Calu3 (cell line): ENCODE results near the gene DHX16. TPM values are rescaled to one million over a fixed set of nuclear protein-coding genes. Genes with fewer than 3 reads are reported as not detected.

ENCODE experiments used
- BruUV-seq: library from RNA; stranded (reverse); fragments of 400-500 nt; replicated peaks from 2 replicates; lab custom pipeline; 2021; lab: Mats Ljungman, UMichigan
- CTCF ChIA-PET: fragments of 300-600 bp; sonication (Branson Sonifier 250); formaldehyde crosslinking; loops from one replicate; lab custom pipeline; 2022; ENCODE audit warnings: antibody characterized with exemption; lab: Charles Lee
- DNase-seq: peaks from one replicate; pipeline ENCODE4 v3.0.0; 2022
- H3K27ac Mint-ChIP-seq: one replicate; pipeline ENCODE4 v1.8.0; 2022; ENCODE audit warnings: mixed read lengths; ENCODE audit not compliant: unreplicated experiment
- H3K27me3 Mint-ChIP-seq: one replicate; pipeline ENCODE4 v1.8.0; 2022; ENCODE audit warnings: mixed read lengths; ENCODE audit not compliant: unreplicated experiment
- H3K36me3 Mint-ChIP-seq: one replicate; pipeline ENCODE4 v1.8.0; 2022; ENCODE audit warnings: mild to moderate bottlenecking, moderate library complexity, mixed read lengths; ENCODE audit not compliant: insufficient read depth, unreplicated experiment
- H3K4me1 Mint-ChIP-seq: one replicate; pipeline ENCODE4 v1.8.0; 2022; ENCODE audit warnings: mild to moderate bottlenecking, low read depth, mixed read lengths; ENCODE audit not compliant: unreplicated experiment
- H3K4me3 Mint-ChIP-seq: one replicate; pipeline ENCODE4 v1.8.0; 2022; ENCODE audit warnings: mild to moderate bottlenecking, low read depth, moderate library complexity, mixed read lengths; ENCODE audit not compliant: unreplicated experiment
- H3K9me3 Mint-ChIP-seq: one replicate; pipeline ENCODE4 v1.8.0; 2022; ENCODE audit warnings: low read depth, mixed read lengths; ENCODE audit not compliant: unreplicated experiment
- CTCF ChIP-seq: fragments of 200-600 bp; IDR thresholded peaks from one replicate; pipeline ENCODE4 v1.8.0; 2022; ENCODE audit warnings: antibody characterized with exemption; ENCODE audit not compliant: unreplicated experiment
- intact Hi-C: fragments of 100-400 bp; cut with micrococcal nuclease; formaldehyde crosslinking; loops from one replicate; pipeline ENCODE4 v1.10.0; 2022; ENCODE audit not compliant: unreplicated experiment
- total RNA-seq: library from RNA; stranded (reverse); gene quantifications from 2 replicates; pipeline ENCODE4 v1.2.3, GENCODE V29; 2022

DHX16 gene
- total RNA-seq, 1 experiment from 2014 or later = 55.6 TPM

GRCh38 chr6:30690403-30691207 is 17.8 kb upstream of the DHX16 start, which contains the start of gene NRM:
Gene NRM, minus strand, starts transcription at chr6:30690984. Its CDS starts 10 bp downstream, at chr6:30690974.
- TF ChIP-seq CTCF = no peak
- CTCF ChIA-PET = interaction anchor here (1.0 to 2.4 kb wide), 4 partner anchors 8 to 31 kb away, joined by 3 to 12 read pairs (median 6); partner anchors contain the start of gene MDC1

GRCh38 chr6:30689985-30690384 is 17.2 kb upstream of the DHX16 start:
- Mint-ChIP-seq H3K9me3 (no peaks in the 10 kb centered on the region), H3K27ac (peak overlapping the region; percentile 19), H3K4me3 (peak overlapping the region; percentile 74), H3K27me3 (no peaks in the 10 kb centered on the region), H3K4me1 (peaks cover 69% of the 10 kb centered on the region), H3K36me3 (peaks cover 55% of the 10 kb centered on the region)
- intact Hi-C loops = no loop called here
- no TSS peak for BruUV-seq
- TF ChIP-seq CTCF = no peak
- no peak for DNase-seq
- CTCF ChIA-PET = interaction anchor here (1.2 kb wide), 1 partner anchor 11 kb away, joined by 3 read pairs; no protein-coding TSS in a partner anchor

More at GRCh38 chr6:30690403-30691207, 17.8 kb upstream of the DHX16 start, which contains the start of gene NRM:
- intact Hi-C loops = loop anchor here (1.0 kb wide), 1 partner anchor 28 kb away; no protein-coding TSS in a partner anchor
- H3K27ac Mint-ChIP-seq = peak within 1 kb of the TSS; percentile 38
- BruUV-seq = no TSS peak
- no peaks in the 10 kb centered on the region for H3K9me3 Mint-ChIP-seq
- peak; percentile 93 for DNase-seq
- H3K4me1 Mint-ChIP-seq = peaks cover 67% of the 10 kb centered on the region
- no peaks in the 10 kb centered on the region for H3K27me3 Mint-ChIP-seq
- H3K36me3 Mint-ChIP-seq = peaks cover 53% of the 10 kb centered on the region
- H3K4me3 Mint-ChIP-seq = peak within 1 kb of the TSS; percentile 74

GRCh38 chr6:30689022-30689865 is 16.4 kb upstream of the DHX16 start:
- no TSS peak for BruUV-seq

More at GRCh38 chr6:30689022-30689865, 16.4 kb upstream of the DHX16 start:
- H3K36me3 Mint-ChIP-seq = peaks cover 56% of the 10 kb centered on the region
- no peaks in the 10 kb centered on the region for H3K27me3 Mint-ChIP-seq
- no peak overlapping the region for H3K27ac Mint-ChIP-seq
- no peak for TF ChIP-seq CTCF
- DNase-seq = no peak
- no peak overlapping the region for H3K4me3 Mint-ChIP-seq
- intact Hi-C loops = no loop called here
- H3K4me1 Mint-ChIP-seq = peaks cover 72% of the 10 kb centered on the region
- no peaks in the 10 kb centered on the region for H3K9me3 Mint-ChIP-seq
- CTCF ChIA-PET = interaction anchor here (2.8 kb wide), 1 partner anchor 10 kb away, joined by 7 read pairs; no protein-coding TSS in a partner anchor
